BLaER1 treated with 17β-estradiol and CSF1 and Interleukin-3, amounts not matched to agents 10 nM and 100 nM (cell line): Measurements from ENCODE around the gene LIMCH1.
A peak's percentile ranks its signal among the peaks of the same experiment; 100 is the strongest.

Experiments used
- H3K27ac ChIP-seq, 11 experiments: shearing (Covaris generic); formaldehyde crosslinking; 2 replicates each; pipeline ENCODE4 v1.8.1; 2022
- H3K27me3 ChIP-seq, 11 experiments: shearing (Covaris generic); formaldehyde crosslinking; 2 replicates each; pipeline ENCODE4 v1.8.1; 2022
- H3K36me3 ChIP-seq, 11 experiments: shearing (Covaris generic); formaldehyde crosslinking; 2 replicates each; pipeline ENCODE4 v1.8.1; 2022
- H3K4me1 ChIP-seq, 10 experiments: shearing (Covaris generic); formaldehyde crosslinking; 2 replicates each; pipeline ENCODE4 v1.8.1; 2022
- H3K4me2 ChIP-seq, 11 experiments: shearing (Covaris generic); formaldehyde crosslinking; 2 replicates each; pipeline ENCODE4 v1.8.1; 2022
- H3K4me3 ChIP-seq, 10 experiments: shearing (Covaris generic); formaldehyde crosslinking; 2 replicates each; pipeline ENCODE4 v1.8.1; 2022
- H3K9ac ChIP-seq, 11 experiments: shearing (Covaris generic); formaldehyde crosslinking; 2 replicates each; pipeline ENCODE4 v1.8.1; 2022
- H3K9me3 ChIP-seq, 11 experiments: shearing (Covaris generic); formaldehyde crosslinking; replicated peaks in 1 of 11; 2 replicates each; pipeline ENCODE4 v1.8.1; 2022
- H4K20me1 ChIP-seq, 11 experiments: shearing (Covaris generic); formaldehyde crosslinking; 2 replicates each; pipeline ENCODE4 v1.8.1; 2022
- Cebpa-rat ChIP-seq, 11 experiments: shearing (Covaris generic); IDR thresholded peaks; 2 replicates each; pipeline ENCODE4 v1.8.1; 2022

Gene LIMCH1

DNA sequence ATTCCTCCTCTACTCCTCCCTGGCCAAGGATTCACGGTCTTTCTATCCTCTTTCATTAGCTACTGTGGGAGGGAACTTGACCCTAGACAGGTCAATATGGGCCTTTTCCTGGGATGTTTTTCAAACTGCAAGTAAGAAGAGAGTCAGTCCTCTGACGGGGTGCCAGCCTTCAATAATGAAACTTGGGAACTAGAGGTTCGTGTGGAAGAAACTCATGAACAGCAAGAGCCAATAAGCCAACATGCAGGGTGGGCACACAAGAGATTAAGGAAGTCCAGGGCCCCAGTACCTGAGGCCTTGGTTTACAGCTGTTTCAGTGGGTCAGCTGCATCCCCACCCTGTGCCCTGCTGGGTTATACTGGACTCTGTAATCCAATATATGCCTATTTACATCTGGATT lies 49.3 kb downstream of the LIMCH1 start:
- H4K20me1 ChIP-seq, result no peaks in the 10 kb centered on the region
- H3K4me2 ChIP-seq, result no peak overlapping the region
- no peak overlapping the region for H3K9ac ChIP-seq
- H3K27me3 ChIP-seq, result no peaks in the 10 kb centered on the region
- peaks cover 0 to 20% (median 12%) of the 10 kb centered on the region in 10 experiments; a peak in 15 of 20 replicates for H3K4me1 ChIP-seq
- H3K4me3 ChIP-seq, result no peak overlapping the region
- no peak overlapping the region for H3K27ac ChIP-seq
- no peak for TF ChIP-seq Cebpa-rat (IDR thresholded peaks at IDR 0.05)
- H3K9me3 ChIP-seq, result peaks cover 15 to 22% (median 18%) of the 10 kb centered on the region in 11 experiments
- 0 out of 22 replicates have a peak, but pooled peaks cover 0 to 5% (median 0%) of the 10 kb centered on the region in 11 experiments for H3K36me3 ChIP-seq

DNA sequence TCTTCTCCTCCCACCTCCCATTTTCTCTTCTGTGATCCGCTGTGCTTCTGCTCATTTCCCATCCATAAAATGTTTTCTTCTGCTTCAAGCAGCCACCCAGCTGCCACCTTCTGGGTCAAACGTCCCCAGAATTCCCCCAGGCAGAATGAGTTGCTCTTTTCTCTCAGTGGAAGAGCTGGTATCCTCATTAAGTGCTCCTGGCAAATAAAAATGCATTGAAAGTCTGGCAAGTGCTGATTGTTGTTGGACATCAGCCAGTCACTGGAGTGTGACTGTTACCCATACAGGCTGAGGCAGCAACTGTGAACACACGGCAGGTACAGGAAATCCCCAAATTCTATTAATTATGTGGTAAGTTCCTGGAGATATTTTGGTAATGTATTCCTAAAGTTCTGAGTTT lies 52.6 kb downstream of the LIMCH1 start:
- Histone ChIP-seq H3K27me3 (no peaks in the 10 kb centered on the region), H3K4me2 (peak overlapping the region in 9 of 11 experiments; percentile 28 to 86 (median 67); a peak in 18 of 22 replicates), H3K9me3 (peaks cover 0 to 1% (median under 1%) of the 10 kb centered on the region in 11 experiments; a peak in 4 of 22 replicates), H3K27ac (no peak overlapping the region), H3K9ac (no peak overlapping the region), H3K4me3 (no peak overlapping the region), H4K20me1 (no peaks in the 10 kb centered on the region), H3K36me3 (no peaks in the 10 kb centered on the region), H3K4me1 (peaks cover 0 to 20% (median 12%) of the 10 kb centered on the region in 10 experiments; a peak in 15 of 20 replicates)
- TF ChIP-seq Cebpa-rat (IDR thresholded peaks at IDR 0.05), result no peak

DNA sequence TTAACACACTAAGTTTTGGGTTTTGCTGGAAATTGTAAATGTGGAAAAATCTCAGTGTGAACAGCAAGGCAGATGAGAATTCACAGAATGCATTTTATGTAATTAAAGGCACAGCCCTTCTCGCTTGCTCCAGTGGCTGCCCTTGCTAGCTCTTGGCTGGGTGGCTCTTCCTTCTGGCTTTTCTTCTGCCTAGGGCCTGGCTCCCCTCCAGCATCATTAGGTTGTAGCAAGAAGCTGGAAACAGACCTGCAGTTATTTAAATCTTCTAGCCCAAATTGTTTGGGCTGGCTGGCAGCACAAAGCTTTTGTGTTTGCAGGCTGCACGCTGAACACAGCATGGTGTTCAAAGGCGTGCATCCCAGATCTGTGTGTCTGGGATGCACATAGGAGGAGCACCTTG lies 56.5 kb downstream of the LIMCH1 start:
- TF ChIP-seq Cebpa-rat (IDR thresholded peaks at IDR 0.05), result no peak
- Histone ChIP-seq H3K4me2 (no peak overlapping the region), H3K27ac (no peak overlapping the region), H4K20me1 (no peaks in the 10 kb centered on the region), H3K4me1 (peaks cover 0 to 19% (median 12%) of the 10 kb centered on the region in 10 experiments; a peak in 15 of 20 replicates), H3K36me3 (no peaks in the 10 kb centered on the region), H3K27me3 (no peaks in the 10 kb centered on the region), H3K9me3 (no peaks in the 10 kb centered on the region), H3K4me3 (no peak overlapping the region), H3K9ac (no peak overlapping the region)

DNA sequence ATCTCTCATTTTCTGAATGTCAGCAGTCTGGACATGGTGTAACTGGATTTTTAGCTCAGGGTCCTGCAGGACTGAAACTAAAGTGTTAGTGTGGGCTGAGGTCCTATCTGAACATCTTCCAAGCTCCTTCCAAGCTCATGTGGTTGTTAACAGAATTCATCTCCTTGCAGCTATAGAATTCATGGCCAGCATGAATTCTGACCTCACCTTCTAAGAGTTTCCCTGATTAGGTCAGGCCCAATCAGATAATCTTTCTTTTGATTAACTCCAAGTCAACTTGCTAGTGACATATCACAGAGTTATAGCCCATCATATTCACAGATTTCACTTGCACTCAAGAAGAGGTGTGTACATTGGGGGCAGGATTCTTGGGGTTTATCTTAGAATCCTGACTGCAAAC lies 59.5 kb downstream of the LIMCH1 start:
- Histone ChIP-seq H3K9me3 (no peaks in the 10 kb centered on the region), H3K27me3 (no peaks in the 10 kb centered on the region), H3K27ac (no peak overlapping the region), H3K36me3 (no peaks in the 10 kb centered on the region), H3K9ac (no peak overlapping the region), H3K4me1 (peaks cover 0 to 13% (median 0%) of the 10 kb centered on the region in 10 experiments; a peak in 7 of 20 replicates), H3K4me2 (no peak overlapping the region), H3K4me3 (no peak overlapping the region), H4K20me1 (no peaks in the 10 kb centered on the region)
- no peak for TF ChIP-seq Cebpa-rat (IDR thresholded peaks at IDR 0.05)

DNA sequence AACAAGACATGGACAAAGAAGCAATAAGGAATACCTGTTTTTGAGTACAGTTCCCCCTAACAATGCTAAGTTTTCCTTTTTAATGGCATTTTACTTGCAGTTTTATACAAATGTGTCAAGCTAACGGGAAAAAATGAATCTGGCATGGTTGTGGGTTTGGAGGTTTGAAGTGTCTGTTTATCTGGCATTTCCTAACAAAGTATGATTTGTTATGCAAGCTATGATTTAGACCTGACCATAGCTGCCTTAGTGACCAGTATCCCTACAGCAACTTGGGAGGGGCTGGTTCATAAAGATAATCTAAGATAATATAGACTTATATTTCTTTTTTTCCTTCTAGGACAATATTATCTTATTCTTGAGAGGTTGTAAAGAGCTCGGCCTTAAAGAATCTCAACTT lies 60.6 kb downstream of the LIMCH1 start:
- H3K27ac ChIP-seq, result no peak overlapping the region

DNA sequence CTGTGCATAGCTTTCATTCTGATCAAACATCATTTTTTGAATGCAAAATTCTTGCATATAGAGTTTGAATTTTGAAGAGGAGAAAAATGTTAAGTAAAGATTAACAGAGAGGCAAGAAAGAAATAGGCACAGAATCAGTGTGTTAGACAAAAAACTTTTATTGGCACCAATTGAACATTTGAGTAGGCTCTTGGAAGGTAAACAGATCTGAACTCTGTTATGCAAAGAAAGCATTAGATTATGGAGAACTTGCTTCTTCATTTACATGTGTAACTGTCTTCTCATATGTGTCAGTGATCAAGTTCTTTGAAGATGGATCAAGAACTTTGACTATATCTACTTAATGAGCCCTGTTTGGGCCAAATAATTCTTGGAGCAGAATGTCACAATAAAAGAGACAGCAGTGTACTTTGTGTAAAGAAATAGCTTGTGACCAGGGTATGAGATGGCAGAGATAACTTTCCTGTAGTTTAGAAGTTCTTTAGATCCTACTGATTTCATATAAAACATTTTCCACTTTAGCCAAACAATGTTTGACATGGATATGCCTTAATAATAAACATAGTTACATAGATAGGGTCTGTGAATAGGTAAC lies 61.3 kb downstream of the LIMCH1 start:
- H3K27me3 ChIP-seq, result no peaks in the 10 kb centered on the region
- no peak overlapping the region for H3K4me3 ChIP-seq
- no peaks in the 10 kb centered on the region for H4K20me1 ChIP-seq
- H3K27ac ChIP-seq, result no peak overlapping the region
- H3K9ac ChIP-seq, result no peak overlapping the region
- TF ChIP-seq Cebpa-rat (IDR thresholded peaks at IDR 0.05), result no peak
- H3K4me1 ChIP-seq, result peaks cover 0 to 13% (median 0%) of the 10 kb centered on the region in 10 experiments; a peak in 7 of 20 replicates
- H3K36me3 ChIP-seq, result no peaks in the 10 kb centered on the region
- no peaks in the 10 kb centered on the region for H3K9me3 ChIP-seq
- no peak overlapping the region for H3K4me2 ChIP-seq

More for the DNA sequence above, 60.6 kb downstream of the LIMCH1 start:
- no peak for TF ChIP-seq Cebpa-rat (IDR thresholded peaks at IDR 0.05)
- Histone ChIP-seq H3K4me2 (no peak overlapping the region), H3K9ac (no peak overlapping the region), H3K27me3 (no peaks in the 10 kb centered on the region), H3K4me1 (peaks cover 0 to 13% (median 0%) of the 10 kb centered on the region in 10 experiments; a peak in 7 of 20 replicates), H3K4me3 (no peak overlapping the region), H4K20me1 (no peaks in the 10 kb centered on the region), H3K9me3 (no peaks in the 10 kb centered on the region), H3K36me3 (no peaks in the 10 kb centered on the region)

DNA sequence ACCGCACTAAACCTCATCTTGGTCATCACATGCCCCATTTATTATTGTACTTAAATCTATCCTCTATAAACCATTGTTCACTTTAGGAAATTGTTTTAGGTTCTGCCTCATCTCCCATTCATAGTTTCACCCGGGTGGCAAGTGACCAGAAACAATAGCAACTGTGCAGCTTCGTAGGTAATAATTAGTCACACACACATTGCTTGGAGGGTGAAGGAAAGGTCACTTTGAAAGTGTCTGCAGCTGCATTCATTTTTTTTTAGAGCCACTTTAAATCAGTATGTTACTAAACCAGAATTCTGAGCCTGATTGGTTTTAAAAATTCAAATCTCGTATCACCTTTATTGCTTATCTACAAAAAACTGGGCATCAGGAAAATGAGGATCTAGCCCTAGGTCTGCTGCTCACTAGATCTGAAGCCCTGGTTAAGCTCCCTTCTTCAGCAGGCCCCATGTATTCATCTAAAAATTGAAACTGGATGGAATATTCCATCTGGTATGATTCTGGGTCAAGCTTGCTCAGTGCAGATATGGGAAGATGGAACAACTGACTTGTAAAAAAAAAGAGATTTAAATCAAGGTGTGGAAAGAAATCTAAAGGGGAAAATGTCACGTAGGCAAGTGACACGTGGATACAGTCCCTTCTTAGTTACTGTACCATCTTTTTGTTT lies 62.4 kb downstream of the LIMCH1 start:
- Histone ChIP-seq H3K27me3 (no peaks in the 10 kb centered on the region), H3K4me3 (no peak overlapping the region), H4K20me1 (no peaks in the 10 kb centered on the region), H3K4me2 (no peak overlapping the region), H3K27ac (no peak overlapping the region), H3K9me3 (no peaks in the 10 kb centered on the region), H3K4me1 (peaks cover 0 to 13% (median 0%) of the 10 kb centered on the region in 10 experiments; a peak in 7 of 20 replicates), H3K36me3 (no peaks in the 10 kb centered on the region), H3K9ac (no peak overlapping the region)
- TF ChIP-seq Cebpa-rat (IDR thresholded peaks at IDR 0.05), result no peak

DNA sequence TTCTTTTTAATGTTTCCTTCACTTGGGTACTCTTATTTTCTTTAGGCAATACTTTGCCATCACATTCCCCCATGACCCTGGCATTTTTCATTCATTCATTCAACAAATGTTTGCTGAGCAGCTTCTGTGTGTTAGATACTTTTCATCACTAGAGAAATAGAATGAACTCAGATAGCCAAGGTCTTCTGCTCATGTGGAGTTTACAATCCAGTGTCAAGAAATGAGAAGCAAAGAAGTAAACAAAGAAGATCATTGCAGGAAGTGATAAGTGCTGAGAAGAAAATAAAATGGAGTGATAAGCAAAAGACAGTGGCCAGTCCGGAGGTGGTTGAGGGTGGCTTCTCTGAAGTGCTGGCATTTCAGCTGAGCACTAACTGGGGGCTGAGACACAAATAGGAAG lies 63.1 kb downstream of the LIMCH1 start:
- peaks cover 0 to 13% (median 0%) of the 10 kb centered on the region in 10 experiments; a peak in 7 of 20 replicates for H3K4me1 ChIP-seq
- peak overlapping the region in 3 of 11 experiments; percentile 30 to 68 (median 33); a peak in 5 of 22 replicates for H3K4me2 ChIP-seq
- H3K36me3 ChIP-seq, result no peaks in the 10 kb centered on the region
- H3K9ac ChIP-seq, result no peak overlapping the region
- H3K4me3 ChIP-seq, result no peak overlapping the region
- no peak for TF ChIP-seq Cebpa-rat (IDR thresholded peaks at IDR 0.05)
- H3K27me3 ChIP-seq, result no peaks in the 10 kb centered on the region
- no peak overlapping the region for H3K27ac ChIP-seq
- H4K20me1 ChIP-seq, result no peaks in the 10 kb centered on the region
- no peaks in the 10 kb centered on the region for H3K9me3 ChIP-seq

DNA sequence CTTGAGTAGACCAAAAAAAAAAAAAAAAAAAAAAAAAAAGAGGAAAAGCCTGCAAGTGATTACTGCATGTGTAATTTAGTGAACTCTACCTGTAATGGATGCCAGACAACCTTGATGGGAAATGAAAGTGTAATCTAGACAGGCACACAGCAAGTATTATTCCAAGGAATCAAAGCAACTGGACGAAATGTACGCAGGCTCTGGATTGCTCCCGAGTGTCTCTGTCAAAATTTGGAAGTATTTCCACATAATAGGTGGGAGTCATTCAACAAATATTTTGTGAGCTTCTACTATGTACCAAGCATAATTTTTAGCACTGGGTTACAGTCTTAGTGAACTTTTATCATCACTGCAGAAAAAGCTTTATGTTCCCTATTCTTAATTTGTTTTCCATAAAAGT lies 64.2 kb downstream of the LIMCH1 start:
- H3K4me3 ChIP-seq, result no peak overlapping the region
- no peaks in the 10 kb centered on the region for H3K36me3 ChIP-seq
- H3K27me3 ChIP-seq, result no peaks in the 10 kb centered on the region
- no peak overlapping the region for H3K4me2 ChIP-seq
- no peak overlapping the region for H3K27ac ChIP-seq
- no peaks in the 10 kb centered on the region for H4K20me1 ChIP-seq
- no peaks in the 10 kb centered on the region for H3K9me3 ChIP-seq
- no peak overlapping the region for H3K9ac ChIP-seq
- peaks cover 0 to 13% (median 0%) of the 10 kb centered on the region in 10 experiments; a peak in 7 of 20 replicates for H3K4me1 ChIP-seq
- TF ChIP-seq Cebpa-rat (IDR thresholded peaks at IDR 0.05), result no peak
